ENCODE data around the gene IL2RG. TPM values are rescaled to one million over a fixed set of nuclear protein-coding genes. Genes with fewer than 3 reads are reported as not detected.

IL2RG gene
- total and polyA plus RNA-seq, 4 donors, result 2.2 to 4.0 (median 3.3) TPM

- Histone ChIP-seq H3K9me3 (ENCODE audit: control insufficient read depth in 4 of 4, low read length in 3 of 4) (no peaks in the 10 kb centered on the region), H3K4me1 (ENCODE audit: control insufficient read depth in 4 of 4, insufficient read depth in 4 of 4, low read length in 3 of 4) (peaks cover 4 to 16% (median 10%) of the 10 kb centered on the region in 4 donors), H3K27ac (ENCODE audit: low read depth in 1 of 2, low read length in 2 of 2) (peak overlapping the region; percentile 31 to 35), H3K27me3 (ENCODE audit: control insufficient read depth in 4 of 4, insufficient read depth in 4 of 4, low read length in 3 of 4) (no peaks in the 10 kb centered on the region), H3K36me3 (ENCODE audit: control insufficient read depth in 4 of 4, insufficient read depth in 3 of 4, low read depth in 1 of 4, low read length in 3 of 4) (no peaks in the 10 kb centered on the region), H3K4me3 (ENCODE audit: low read depth in 1 of 3, low read length in 3 of 3) (peak overlapping the region; percentile 66 to 81 (median 68)), H3K9ac (ENCODE audit: low read depth in 1 of 2, low read length in 2 of 2) (peak overlapping the region; percentile 30 to 82)
- DNase-seq (ENCODE audit: low spot score), result no peak
- under 1% methylated on average over 46 of the region's 46 CpGs for WGBS
- TF ChIP-seq FOXA2 (IDR thresholded peaks at IDR 0.05) (no peak), SP1 (IDR thresholded peaks at IDR 0.05) (no peak), ATF3 (IDR thresholded peaks at IDR 0.05) (no peak), GABPA (IDR thresholded peaks at IDR 0.05 in 1 of 2, conservative IDR thresholded peaks at IDR 0.05 in 1 of 2) (no peak)
These were observed 15.2 kb downstream of the IL2RG start for GRCh38 chrX:71095981-71096759.

GRCh38 chrX:71095555-71095980 lies 15.8 kb downstream of the IL2RG start, which contains the start of gene FOXO4:
TSS of gene FOXO4 (plus strand) at chrX:71095851. CDS start at chrX:71096529, 678 bp downstream.
- Histone ChIP-seq H3K27ac (ENCODE audit: low read depth in 1 of 2, low read length in 2 of 2) (peak within 1 kb of the TSS; percentile 31 to 35), H3K4me1 (ENCODE audit: control insufficient read depth in 4 of 4, insufficient read depth in 4 of 4, low read length in 3 of 4) (peaks cover 4 to 16% (median 10%) of the 10 kb centered on the region in 4 donors), H3K9me3 (ENCODE audit: control insufficient read depth in 4 of 4, low read length in 3 of 4) (no peaks in the 10 kb centered on the region), H3K4me3 (ENCODE audit: low read depth in 1 of 3, low read length in 3 of 3) (peak within 1 kb of the TSS; percentile 66 to 81 (median 74)), H3K27me3 (ENCODE audit: control insufficient read depth in 4 of 4, insufficient read depth in 4 of 4, low read length in 3 of 4) (no peaks in the 10 kb centered on the region), H3K36me3 (ENCODE audit: control insufficient read depth in 4 of 4, insufficient read depth in 3 of 4, low read depth in 1 of 4, low read length in 3 of 4) (no peaks in the 10 kb centered on the region), H3K9ac (ENCODE audit: low read depth in 1 of 2, low read length in 2 of 2) (peak within 1 kb of the TSS; percentile 30 to 89)
- DNase-seq (ENCODE audit: low spot score), result peak; percentile 85
- WGBS, result under 1% methylated on average over 27 of the region's 29 CpGs
- peak; percentile 22 for TF ChIP-seq YY1 (IDR thresholded peaks at IDR 0.05)
- TF ChIP-seq RXRA (IDR thresholded peaks at IDR 0.05), result no peak

- H3K36me3 ChIP-seq (ENCODE audit: control insufficient read depth in 4 of 4, insufficient read depth in 3 of 4, low read depth in 1 of 4, low read length in 3 of 4), result no peaks in the 10 kb centered on the region
- H3K9ac ChIP-seq (ENCODE audit: low read depth in 1 of 2, low read length in 2 of 2), result peak overlapping the region; percentile 15 to 89
- no peak for DNase-seq (ENCODE audit: low spot score)
- peaks cover 4 to 16% (median 10%) of the 10 kb centered on the region in 4 donors for H3K4me1 ChIP-seq (ENCODE audit: control insufficient read depth in 4 of 4, insufficient read depth in 4 of 4, low read length in 3 of 4)
- no peak overlapping the region for H3K27ac ChIP-seq (ENCODE audit: low read depth in 1 of 2, low read length in 2 of 2)
- no peaks in the 10 kb centered on the region for H3K27me3 ChIP-seq (ENCODE audit: control insufficient read depth in 4 of 4, insufficient read depth in 4 of 4, low read length in 3 of 4)
- peak overlapping the region; percentile 7 to 74 (median 66) for H3K4me3 ChIP-seq (ENCODE audit: low read depth in 1 of 3, low read length in 3 of 3)
- TF ChIP-seq JUND (IDR thresholded peaks at IDR 0.05), result no peak
- TF ChIP-seq HNF4G (IDR thresholded peaks at IDR 0.05), result no peak
- TF ChIP-seq EGR1 (IDR thresholded peaks at IDR 0.05; ENCODE audit: low read depth in 2 of 2), result no peak
- no peak for TF ChIP-seq RXRA (IDR thresholded peaks at IDR 0.05)
- TF ChIP-seq YY1 (IDR thresholded peaks at IDR 0.05), result no peak
- TF ChIP-seq TAF1 (conservative IDR thresholded peaks at IDR 0.05), result no peak
- no peak for TF ChIP-seq CTCF (IDR thresholded peaks at IDR 0.05; ENCODE audit: low read depth, low read length, missing input control)
- TF ChIP-seq NR2F2 (IDR thresholded peaks at IDR 0.05), result no peak
- TF ChIP-seq HNF4A (conservative IDR thresholded peaks at IDR 0.05), result no peak
- no peak for TF ChIP-seq FOXA1 (IDR thresholded peaks at IDR 0.05)
- no peak for TF ChIP-seq ATF3 (IDR thresholded peaks at IDR 0.05)
- TF ChIP-seq FOXA2 (IDR thresholded peaks at IDR 0.05), result no peak
- TF ChIP-seq RAD21 (IDR thresholded peaks at IDR 0.05), result no peak
- TF ChIP-seq MAX (IDR thresholded peaks at IDR 0.05), result no peak
- TF ChIP-seq REST (IDR thresholded peaks at IDR 0.05), result no peak
- 29% methylated on average over 6 of the region's 6 CpGs for whole genome bisulfite sequencing
- H3K9me3 ChIP-seq (ENCODE audit: control insufficient read depth in 4 of 4, low read length in 3 of 4), result no peaks in the 10 kb centered on the region
These were observed 16.3 kb downstream of the IL2RG start for GRCh38 chrX:71095033-71095432.

All from liver (tissue), 9 donors.